ENCODE data around the gene ARID3A. TPM values are rescaled to one million over a fixed set of nuclear protein-coding genes. Genes with fewer than 3 reads are reported as not detected.
A peak's percentile ranks its signal among the peaks of the same experiment; 100 is the strongest.

ARID3A gene
- total RNA-seq, 1 experiment from 2014 or later: 5.6 TPM

GRCh38 chr19:1016647-1017114 is 90.8 kb downstream of the ARID3A start:
- Histone ChIP-seq H3F3A (ENCODE audit: low read length, unreplicated experiment) (no peaks in the 10 kb centered on the region), H2AFZ (ENCODE audit: low read length) (no peak overlapping the region), H3K79me2 (ENCODE audit: low read length) (peaks cover 69% of the 10 kb centered on the region), H4K20me1 (ENCODE audit: low read length) (peaks cover 50% of the 10 kb centered on the region), H3K4me1 (ENCODE audit: insufficient read depth, low read length) (peaks cover 22% of the 10 kb centered on the region), H3K4me3 (ENCODE audit: low read length) (peak overlapping the region; percentile 47), H3K27ac (ENCODE audit: low read length) (peak overlapping the region; percentile 37), H3K9ac (ENCODE audit: low read length) (no peak overlapping the region), H3K9me2 (replicated peaks; ENCODE audit: low read length) (no peaks in the 10 kb centered on the region), H3K4me2 (ENCODE audit: low read length) (peak overlapping the region; percentile 97), H3K36me3 (ENCODE audit: low read depth, low read length) (no peaks in the 10 kb centered on the region), H3K27me3 (ENCODE audit: low read length) (no peaks in the 10 kb centered on the region), H3K9me3 (ENCODE audit: low read length) (no peaks in the 10 kb centered on the region)
- peak; percentile 37 for ATAC-seq
- POLR2A ChIA-PET (ENCODE audit: unreplicated experiment): interaction anchor here (1.0 kb wide), 1 partner anchor 252 kb away, joined by 6 read pairs; the partner anchor contains the start of gene CIRBP
- CTCF ChIA-PET: interaction anchor here (1.0 kb wide), 1 partner anchor 15 kb away, joined by 4 read pairs; no protein-coding TSS in a partner anchor
- intact Hi-C loops (cut with micrococcal nuclease): no loop called here
- BruUV-seq (replicated peaks): no TSS peak
- peak; percentile 33 for DNase-seq
- no peak for TF ChIP-seq EZH2 (IDR thresholded peaks at IDR 0.05; ENCODE audit: low read length, unreplicated experiment)
- TF ChIP-seq CTCF (conservative IDR thresholded peaks at IDR 0.05; ENCODE audit: low read depth, low read length): no peak
- no peak for TF ChIP-seq EZH2phosphoT487 (IDR thresholded peaks at IDR 0.05; ENCODE audit: borderline replicate concordance, low read length)

- H3K27ac ChIP-seq (ENCODE audit: low read length): peak overlapping the region; percentile 37
- intact Hi-C loops (cut with micrococcal nuclease): no loop called here
- no peaks in the 10 kb centered on the region for H3K27me3 ChIP-seq (ENCODE audit: low read length)
- no peaks in the 10 kb centered on the region for H3K36me3 ChIP-seq (ENCODE audit: low read depth, low read length)
- DNase-seq: peak; percentile 47
- ATAC-seq: peak; percentile 53
- H3K9ac ChIP-seq (ENCODE audit: low read length): no peak overlapping the region
- ChIA-PET CTCF (interaction anchor here (1.0 kb wide), 1 partner anchor 16 kb away, joined by 4 read pairs; no protein-coding TSS in a partner anchor), POLR2A (ENCODE audit: unreplicated experiment) (interaction anchor here (1.0 kb wide), 1 partner anchor 252 kb away, joined by 6 read pairs; the partner anchor contains the start of gene CIRBP)
- peaks cover 69% of the 10 kb centered on the region for H3K79me2 ChIP-seq (ENCODE audit: low read length)
- no peaks in the 10 kb centered on the region for H3K9me2 ChIP-seq (replicated peaks; ENCODE audit: low read length)
- no peaks in the 10 kb centered on the region for H3F3A ChIP-seq (ENCODE audit: low read length, unreplicated experiment)
- peak overlapping the region; percentile 97 for H3K4me2 ChIP-seq (ENCODE audit: low read length)
- no peak overlapping the region for H2AFZ ChIP-seq (ENCODE audit: low read length)
- H3K4me1 ChIP-seq (ENCODE audit: insufficient read depth, low read length): peaks cover 22% of the 10 kb centered on the region
- H3K4me3 ChIP-seq (ENCODE audit: low read length): peak overlapping the region; percentile 47
- BruUV-seq (replicated peaks): no TSS peak
- H3K9me3 ChIP-seq (ENCODE audit: low read length): no peaks in the 10 kb centered on the region
- TF ChIP-seq EZH2 (IDR thresholded peaks at IDR 0.05; ENCODE audit: low read length, unreplicated experiment): no peak
- no peak for TF ChIP-seq CTCF (conservative IDR thresholded peaks at IDR 0.05; ENCODE audit: low read depth, low read length)
- TF ChIP-seq EZH2phosphoT487 (IDR thresholded peaks at IDR 0.05; ENCODE audit: borderline replicate concordance, low read length): no peak
- peaks cover 50% of the 10 kb centered on the region for H4K20me1 ChIP-seq (ENCODE audit: low read length)
These were observed 91.5 kb downstream of the ARID3A start for GRCh38 chr19:1017115-1017905.
